ENCODE results near the gene PIWIL4.
"Not testable (repeated sequence)": the region's sequence is repeated elsewhere in the genome, so short reads cannot be mapped to it uniquely, and the experiment has no call there.

The PIWIL4 gene

GRCh38 chr11:94586546-94586945 lies 19.4 kb downstream of the PIWIL4 start:
- no peak for DNase-seq

GRCh38 chr11:94586978-94587377 lies 19.8 kb downstream of the PIWIL4 start:
- no peak for DNase-seq

- no peak for DNase-seq
Observed at GRCh38 chr11:94588366-94588942, 21.3 kb downstream of the PIWIL4 start.

GRCh38 chr11:94590352-94591041 lies 23.3 kb downstream of the PIWIL4 start:
- no peak for DNase-seq

- DNase-seq, result no peak
Observed at GRCh38 chr11:94593030-94593429, 25.9 kb downstream of the PIWIL4 start.

- no peak for DNase-seq
Observed at GRCh38 chr11:94595076-94595475, 27.9 kb downstream of the PIWIL4 start.

- no peak for DNase-seq
Observed at GRCh38 chr11:94597896-94598295, 30.7 kb downstream of the PIWIL4 start.

GRCh38 chr11:94599510-94599909 lies 32.3 kb downstream of the PIWIL4 start:
- DNase-seq, result no peak

GRCh38 chr11:94602430-94603372 lies 35.5 kb downstream of the PIWIL4 start:
- DNase-seq, result no peak

- DNase-seq, result no peak
Observed at GRCh38 chr11:94603587-94603986, 36.4 kb downstream of the PIWIL4 start.

GRCh38 chr11:94604482-94604881 lies 37.3 kb downstream of the PIWIL4 start:
- no peak for DNase-seq

GRCh38 chr11:94613120-94613519 lies 46.0 kb downstream of the PIWIL4 start:
- DNase-seq, result no peak

- DNase-seq, result no peak
Observed at GRCh38 chr11:94623120-94623735, 56.1 kb downstream of the PIWIL4 start.

- DNase-seq, result not testable (repeated sequence)
Observed at GRCh38 chr11:94625422-94625821, 58.3 kb downstream of the PIWIL4 start.

- DNase-seq, result not testable (repeated sequence)
Observed at GRCh38 chr11:94627003-94627560, 59.9 kb downstream of the PIWIL4 start.

GRCh38 chr11:94629741-94630140 lies 62.6 kb downstream of the PIWIL4 start:
- DNase-seq, result no peak

- no peak for DNase-seq
Observed at GRCh38 chr11:94630221-94630620, 63.1 kb downstream of the PIWIL4 start.

- DNase-seq, result no peak
Observed at GRCh38 chr11:94632356-94632755, 65.2 kb downstream of the PIWIL4 start.

GRCh38 chr11:94635072-94635471 lies 67.9 kb downstream of the PIWIL4 start:
- DNase-seq, result no peak

- DNase-seq, result no peak
Observed at GRCh38 chr11:94636388-94636949, 69.3 kb downstream of the PIWIL4 start.

- no peak for DNase-seq
Observed at GRCh38 chr11:94638301-94638901, 71.2 kb downstream of the PIWIL4 start.

- DNase-seq, result no peak
Observed at GRCh38 chr11:94638902-94639373, 71.8 kb downstream of the PIWIL4 start.
